ENCODE data around the gene CXCL11.
A peak's percentile ranks its signal among the peaks of the same experiment; 100 is the strongest.
"Not testable (repeated sequence)": the region's sequence is repeated elsewhere in the genome, so short reads cannot be mapped to it uniquely, and the experiment has no call there.

The CXCL11 gene

GRCh38 chr4:76035799-76036380, at the start of gene CXCL11:
Gene CXCL11, minus strand, starts transcription at chr4:76036070. Its CDS starts 83 bp downstream, at chr4:76035987.
- no peak for DNase-seq

- DNase-seq = no peak
Observed at GRCh38 chr4:76084542-76084941, 48.7 kb upstream of the CXCL11 start.

- DNase-seq = no peak
Observed at GRCh38 chr4:76083386-76083988, 47.6 kb upstream of the CXCL11 start.

- no peak for DNase-seq
Observed at GRCh38 chr4:76078033-76078613, 42.3 kb upstream of the CXCL11 start.

GRCh38 chr4:76074993-76075600, 39.2 kb upstream of the CXCL11 start:
- DNase-seq = no peak

- DNase-seq = no peak
Observed at GRCh38 chr4:76074468-76074867, 38.6 kb upstream of the CXCL11 start, which contains the start of gene ART3. Gene ART3, plus strand, starts transcription at chr4:76074709. Its CDS starts 1,181 bp downstream, at chr4:76075890.

GRCh38 chr4:76072760-76073159, 36.9 kb upstream of the CXCL11 start:
- DNase-seq = no peak

GRCh38 chr4:76067652-76068286, 31.9 kb upstream of the CXCL11 start:
- peak; percentile 3 for DNase-seq

GRCh38 chr4:76066546-76066945, 30.7 kb upstream of the CXCL11 start:
- no peak for DNase-seq

GRCh38 chr4:76061982-76062381, 26.1 kb upstream of the CXCL11 start:
- DNase-seq = no peak

GRCh38 chr4:76061421-76061820, 25.6 kb upstream of the CXCL11 start:
- no peak for DNase-seq

GRCh38 chr4:76060506-76060905, 24.6 kb upstream of the CXCL11 start:
- no peak for DNase-seq

GRCh38 chr4:76059750-76060149, 23.9 kb upstream of the CXCL11 start:
- no peak for DNase-seq

GRCh38 chr4:76058888-76059426, 23.1 kb upstream of the CXCL11 start:
- no peak for DNase-seq

- DNase-seq = no peak
Observed at GRCh38 chr4:76058302-76058701, 22.4 kb upstream of the CXCL11 start.

- no peak for DNase-seq
Observed at GRCh38 chr4:76055421-76055820, 19.6 kb upstream of the CXCL11 start.

GRCh38 chr4:76055016-76055415, 19.1 kb upstream of the CXCL11 start:
- no peak for DNase-seq

- DNase-seq = no peak
Observed at GRCh38 chr4:76053730-76054129, 17.9 kb upstream of the CXCL11 start.

GRCh38 chr4:76050560-76051050, 14.7 kb upstream of the CXCL11 start:
- DNase-seq = not testable (repeated sequence)

GRCh38 chr4:76049860-76050416, 14.1 kb upstream of the CXCL11 start:
- not testable (repeated sequence) for DNase-seq

- not testable (repeated sequence) for DNase-seq
Observed at GRCh38 chr4:76044686-76045085, 8.8 kb upstream of the CXCL11 start.

- not testable (repeated sequence) for DNase-seq
Observed at GRCh38 chr4:76043306-76043705, 7.4 kb upstream of the CXCL11 start.
